Progenitor cell of endocrine pancreas (in vitro differentiated cells): Measurements from ENCODE around the gene NR1I3. TPM values are rescaled to one million over a fixed set of nuclear protein-coding genes. Genes with fewer than 3 reads are reported as not detected.

Source experiments
- DNase-seq: peaks from one replicate; pipeline ENCODE4 v3.0.0; 2021; ENCODE audit warnings: low spot score; ENCODE audit not compliant: unreplicated experiment
- H3K27ac Mint-ChIP-seq: 2 replicates; pipeline ENCODE4 v1.8.0; 2021; ENCODE audit warnings: mild to moderate bottlenecking, moderate library complexity, mixed read lengths
- H3K27me3 Mint-ChIP-seq: 2 replicates; pipeline ENCODE4 v1.8.0; 2021; ENCODE audit warnings: mixed read lengths
- H3K36me3 Mint-ChIP-seq: 2 replicates; pipeline ENCODE4 v1.8.0; 2022; ENCODE audit warnings: mixed read lengths; ENCODE audit not compliant: insufficient read depth
- H3K4me1 Mint-ChIP-seq: 2 replicates; pipeline ENCODE4 v1.8.0; 2021; ENCODE audit warnings: low read depth, mixed read lengths
- H3K4me3 Mint-ChIP-seq: 2 replicates; pipeline ENCODE4 v1.8.0; 2021; ENCODE audit warnings: low read depth, mild to moderate bottlenecking, moderate library complexity, mixed read lengths
- H3K9me3 Mint-ChIP-seq: 2 replicates; pipeline ENCODE4 v1.8.0; 2021; ENCODE audit warnings: low read depth, mixed read lengths
- CTCF ChIP-seq: fragments of 200-600 bp; sonication (generic); IDR thresholded peaks from one replicate; pipeline ENCODE4 v1.5.0; 2021; ENCODE audit warnings: antibody characterized with exemption, mild to moderate bottlenecking; ENCODE audit not compliant: unreplicated experiment
- total RNA-seq: library from RNA; stranded (reverse); gene quantifications from 2 replicates; pipeline ENCODE4 v1.2.1, GENCODE V29; 2021

Gene NR1I3
- total RNA-seq, 1 donor from 2014 or later: not detected

GRCh38 chr1:161265305-161265704 lies 27.3 kb upstream of the NR1I3 start:
- Mint-ChIP-seq H3K36me3 (no peaks in the 10 kb centered on the region), H3K4me1 (peaks cover 7% of the 10 kb centered on the region), H3K27ac (no peak overlapping the region), H3K4me3 (no peak overlapping the region), H3K9me3 (no peaks in the 10 kb centered on the region), H3K27me3 (peaks cover 21% of the 10 kb centered on the region)
- no peak for TF ChIP-seq CTCF
- DNase-seq: no peak

- peaks cover 12% of the 10 kb centered on the region for H3K9me3 Mint-ChIP-seq
- TF ChIP-seq CTCF: no peak
- peaks cover 9% of the 10 kb centered on the region for H3K4me1 Mint-ChIP-seq
- DNase-seq: no peak
- H3K36me3 Mint-ChIP-seq: peaks cover 8% of the 10 kb centered on the region
- H3K4me3 Mint-ChIP-seq: no peak overlapping the region
- no peak overlapping the region for H3K27ac Mint-ChIP-seq
- peaks cover 50% of the 10 kb centered on the region for H3K27me3 Mint-ChIP-seq
Observed at GRCh38 chr1:161261261-161262235, 23.5 kb upstream of the NR1I3 start.

- H3K27me3 Mint-ChIP-seq: peaks cover 51% of the 10 kb centered on the region
- DNase-seq: no peak
- TF ChIP-seq CTCF: no peak
- H3K27ac Mint-ChIP-seq: no peak overlapping the region
- peaks cover 12% of the 10 kb centered on the region for H3K9me3 Mint-ChIP-seq
- H3K36me3 Mint-ChIP-seq: peaks cover 8% of the 10 kb centered on the region
- H3K4me3 Mint-ChIP-seq: no peak overlapping the region
- H3K4me1 Mint-ChIP-seq: peaks cover 10% of the 10 kb centered on the region
Observed at GRCh38 chr1:161260376-161261260, 22.6 kb upstream of the NR1I3 start.

- DNase-seq: no peak
- Mint-ChIP-seq H3K27ac (no peak overlapping the region), H3K36me3 (peaks cover 8% of the 10 kb centered on the region), H3K4me3 (no peak overlapping the region), H3K4me1 (peaks cover 12% of the 10 kb centered on the region), H3K27me3 (peaks cover 53% of the 10 kb centered on the region), H3K9me3 (peaks cover 12% of the 10 kb centered on the region)
- TF ChIP-seq CTCF: no peak
Observed at GRCh38 chr1:161259765-161260164, 21.8 kb upstream of the NR1I3 start.

- Mint-ChIP-seq H3K27me3 (peaks cover 53% of the 10 kb centered on the region), H3K4me1 (peaks cover 12% of the 10 kb centered on the region), H3K27ac (no peak overlapping the region), H3K36me3 (peaks cover 8% of the 10 kb centered on the region), H3K4me3 (peak overlapping the region; percentile 68), H3K9me3 (peaks cover 12% of the 10 kb centered on the region)
- no peak for TF ChIP-seq CTCF
- DNase-seq: no peak
Observed at GRCh38 chr1:161259345-161259702, 21.3 kb upstream of the NR1I3 start.
